ENCODE data around the gene TJP1. TPM values are rescaled to one million over a fixed set of nuclear protein-coding genes. Genes with fewer than 3 reads are reported as not detected.

The TJP1 gene
- total RNA-seq, result not detected in 2 replicates

- Mint-ChIP-seq H3K27ac (no peak within 1 kb of the TSS), H3K4me3 (ENCODE audit: low read depth) (no peak within 1 kb of the TSS), H3K9me3 (peaks cover 5% of the 10 kb centered on the region), H3K36me3 (ENCODE audit: low read depth) (peaks cover 5% of the 10 kb centered on the region), H3K4me1 (ENCODE audit: low read depth) (peaks cover 8% of the 10 kb centered on the region), H3K27me3 (ENCODE audit: low read depth) (peaks cover 57% of the 10 kb centered on the region)
- no peak for DNase-seq (ENCODE audit: low spot score)
- intact Hi-C loops (cut with micrococcal nuclease), result no loop called here
These were observed at the start of gene TJP1 for GRCh38 chr15:29822100-29822683. TJP1 (minus strand) TSS chr15:29822468; CDS start chr15:29822028, 440 bp downstream.

- Mint-ChIP-seq H3K27ac (no peak overlapping the region), H3K36me3 (ENCODE audit: low read depth) (no peaks in the 10 kb centered on the region), H3K9me3 (no peaks in the 10 kb centered on the region), H3K27me3 (ENCODE audit: low read depth) (peaks cover 1% of the 10 kb centered on the region), H3K4me3 (ENCODE audit: low read depth) (no peak overlapping the region), H3K4me1 (ENCODE audit: low read depth) (no peaks in the 10 kb centered on the region)
- intact Hi-C loops (cut with micrococcal nuclease), result no loop called here
- DNase-seq (ENCODE audit: low spot score), result no peak
These were observed 49.1 kb upstream of the TJP1 start for GRCh38 chr15:29871401-29871800.

- Mint-ChIP-seq H3K27me3 (ENCODE audit: low read depth) (peaks cover 1% of the 10 kb centered on the region), H3K9me3 (no peaks in the 10 kb centered on the region), H3K4me3 (ENCODE audit: low read depth) (no peak overlapping the region), H3K4me1 (ENCODE audit: low read depth) (no peaks in the 10 kb centered on the region), H3K27ac (no peak overlapping the region), H3K36me3 (ENCODE audit: low read depth) (no peaks in the 10 kb centered on the region)
- no peak for DNase-seq (ENCODE audit: low spot score)
- intact Hi-C loops (cut with micrococcal nuclease), result no loop called here
These were observed 48.4 kb upstream of the TJP1 start for GRCh38 chr15:29870495-29871151.

GRCh38 chr15:29867241-29868000 lies 45.2 kb upstream of the TJP1 start:
- Mint-ChIP-seq H3K36me3 (ENCODE audit: low read depth) (no peaks in the 10 kb centered on the region), H3K9me3 (no peaks in the 10 kb centered on the region), H3K4me3 (ENCODE audit: low read depth) (no peak overlapping the region), H3K27me3 (ENCODE audit: low read depth) (peaks cover 4% of the 10 kb centered on the region), H3K4me1 (ENCODE audit: low read depth) (no peaks in the 10 kb centered on the region), H3K27ac (no peak overlapping the region)
- no peak for DNase-seq (ENCODE audit: low spot score)
- intact Hi-C loops (cut with micrococcal nuclease), result no loop called here

GRCh38 chr15:29866337-29866736 lies 44.1 kb upstream of the TJP1 start:
- Mint-ChIP-seq H3K36me3 (ENCODE audit: low read depth) (no peaks in the 10 kb centered on the region), H3K4me1 (ENCODE audit: low read depth) (no peaks in the 10 kb centered on the region), H3K27me3 (ENCODE audit: low read depth) (peaks cover 5% of the 10 kb centered on the region), H3K27ac (no peak overlapping the region), H3K9me3 (no peaks in the 10 kb centered on the region), H3K4me3 (ENCODE audit: low read depth) (no peak overlapping the region)
- intact Hi-C loops (cut with micrococcal nuclease), result no loop called here
- no peak for DNase-seq (ENCODE audit: low spot score)

GRCh38 chr15:29864501-29864900 lies 42.2 kb upstream of the TJP1 start:
- H3K27me3 Mint-ChIP-seq (ENCODE audit: low read depth), result peaks cover 7% of the 10 kb centered on the region
- H3K9me3 Mint-ChIP-seq, result no peaks in the 10 kb centered on the region
- DNase-seq (ENCODE audit: low spot score), result no peak
- no peak overlapping the region for H3K27ac Mint-ChIP-seq
- no peak overlapping the region for H3K4me3 Mint-ChIP-seq (ENCODE audit: low read depth)
- no peaks in the 10 kb centered on the region for H3K36me3 Mint-ChIP-seq (ENCODE audit: low read depth)
- no peaks in the 10 kb centered on the region for H3K4me1 Mint-ChIP-seq (ENCODE audit: low read depth)
- intact Hi-C loops (cut with micrococcal nuclease), result no loop called here

- Mint-ChIP-seq H3K27me3 (ENCODE audit: low read depth) (peaks cover 7% of the 10 kb centered on the region), H3K4me1 (ENCODE audit: low read depth) (no peaks in the 10 kb centered on the region), H3K36me3 (ENCODE audit: low read depth) (no peaks in the 10 kb centered on the region), H3K27ac (no peak overlapping the region), H3K9me3 (no peaks in the 10 kb centered on the region), H3K4me3 (ENCODE audit: low read depth) (no peak overlapping the region)
- intact Hi-C loops (cut with micrococcal nuclease), result no loop called here
- no peak for DNase-seq (ENCODE audit: low spot score)
These were observed 41.2 kb upstream of the TJP1 start for GRCh38 chr15:29863438-29863837.

GRCh38 chr15:29862271-29862670 lies 40.0 kb upstream of the TJP1 start:
- H3K27ac Mint-ChIP-seq, result no peak overlapping the region
- intact Hi-C loops (cut with micrococcal nuclease), result no loop called here
- no peak for DNase-seq (ENCODE audit: low spot score)
- peaks cover 7% of the 10 kb centered on the region for H3K27me3 Mint-ChIP-seq (ENCODE audit: low read depth)
- no peaks in the 10 kb centered on the region for H3K36me3 Mint-ChIP-seq (ENCODE audit: low read depth)
- no peaks in the 10 kb centered on the region for H3K4me1 Mint-ChIP-seq (ENCODE audit: low read depth)
- no peak overlapping the region for H3K4me3 Mint-ChIP-seq (ENCODE audit: low read depth)
- H3K9me3 Mint-ChIP-seq, result no peaks in the 10 kb centered on the region

GRCh38 chr15:29860872-29861271 lies 38.6 kb upstream of the TJP1 start:
- Mint-ChIP-seq H3K27ac (no peak overlapping the region), H3K27me3 (ENCODE audit: low read depth) (peaks cover 7% of the 10 kb centered on the region), H3K4me1 (ENCODE audit: low read depth) (no peaks in the 10 kb centered on the region), H3K36me3 (ENCODE audit: low read depth) (no peaks in the 10 kb centered on the region), H3K4me3 (ENCODE audit: low read depth) (no peak overlapping the region), H3K9me3 (no peaks in the 10 kb centered on the region)
- intact Hi-C loops (cut with micrococcal nuclease), result no loop called here
- no peak for DNase-seq (ENCODE audit: low spot score)

GRCh38 chr15:29859973-29860715 lies 37.9 kb upstream of the TJP1 start:
- Mint-ChIP-seq H3K4me3 (ENCODE audit: low read depth) (no peak overlapping the region), H3K4me1 (ENCODE audit: low read depth) (no peaks in the 10 kb centered on the region), H3K9me3 (no peaks in the 10 kb centered on the region), H3K27me3 (ENCODE audit: low read depth) (peaks cover 5% of the 10 kb centered on the region), H3K36me3 (ENCODE audit: low read depth) (no peaks in the 10 kb centered on the region), H3K27ac (no peak overlapping the region)
- no peak for DNase-seq (ENCODE audit: low spot score)
- intact Hi-C loops (cut with micrococcal nuclease), result no loop called here

GRCh38 chr15:29859293-29859692 lies 37.0 kb upstream of the TJP1 start:
- intact Hi-C loops (cut with micrococcal nuclease), result no loop called here
- no peaks in the 10 kb centered on the region for H3K9me3 Mint-ChIP-seq

GRCh38 chr15:29857221-29857789 lies 35.0 kb upstream of the TJP1 start:
- Mint-ChIP-seq H3K4me3 (ENCODE audit: low read depth) (no peak overlapping the region), H3K36me3 (ENCODE audit: low read depth) (no peaks in the 10 kb centered on the region), H3K27ac (no peak overlapping the region), H3K4me1 (ENCODE audit: low read depth) (no peaks in the 10 kb centered on the region), H3K27me3 (ENCODE audit: low read depth) (peaks cover 5% of the 10 kb centered on the region), H3K9me3 (no peaks in the 10 kb centered on the region)
- intact Hi-C loops (cut with micrococcal nuclease), result no loop called here
- DNase-seq (ENCODE audit: low spot score), result no peak

More at GRCh38 chr15:29859293-29859692, 37.0 kb upstream of the TJP1 start:
- Mint-ChIP-seq H3K4me3 (ENCODE audit: low read depth) (no peak overlapping the region), H3K27ac (no peak overlapping the region), H3K27me3 (ENCODE audit: low read depth) (peaks cover 5% of the 10 kb centered on the region), H3K4me1 (ENCODE audit: low read depth) (no peaks in the 10 kb centered on the region), H3K36me3 (ENCODE audit: low read depth) (no peaks in the 10 kb centered on the region)
- no peak for DNase-seq (ENCODE audit: low spot score)

Data from activated T-helper 2 cell treated with anti-CD3 and anti-CD28 coated beads, Interferon-gamma antibody, Interleukin-2, Interleukin-4, amounts not matched to agents 10 μg/mL and 5 μg/mL and 100 μg/mL, durations not matched to agents 14 hours and 24 hours and 36 hours (primary cell).